ENCODE results near the gene PANK4. TPM values are rescaled to one million over a fixed set of nuclear protein-coding genes. Genes with fewer than 3 reads are reported as not detected.

The PANK4 gene
- total RNA-seq, 1 donor = 33.5 TPM

Other genes starting within 250 kb of the PANK4 start
- 4.2 TPM for gene MORN1, start 135.0 kb downstream of the PANK4 start, total RNA-seq
- 18.8 TPM for gene RER1, start 134.8 kb downstream of the PANK4 start, total RNA-seq
- 7.5 TPM for gene PEX10, start 114.0 kb downstream of the PANK4 start, total RNA-seq
- gene PLCH2, start 50.3 kb downstream of the PANK4 start, total RNA-seq = 4.7 TPM
- gene HES5, start 3.7 kb upstream of the PANK4 start, total RNA-seq = not detected
- gene TNFRSF14, start 29.8 kb upstream of the PANK4 start, total RNA-seq = 127 TPM
- gene PRXL2B, start 60.2 kb upstream of the PANK4 start, total RNA-seq = 4.2 TPM
- 0.63 TPM for gene MMEL1, start 106.4 kb upstream of the PANK4 start, total RNA-seq